Lower leg skin (tissue), 3 donors: Measurements from ENCODE around the gene DYNLRB1.

Experiments
- POLR2A ChIP-seq, 2 donors: fragments of 450-650 bp; IDR thresholded peaks; one replicate each; pipeline ENCODE4 v1.6.1; 2016 to 2017; ENCODE audit warnings: antibody characterized with exemption in 2 of 2, mild to moderate bottlenecking in 1 of 2, moderate library complexity in 1 of 2
- TF ChIP-seq, protein P1 (sequence below), 3 donors: fragments of 450-650 bp; IDR thresholded peaks; one replicate each; pipeline ENCODE4 v1.5.1; 2016; ENCODE audit warnings: antibody characterized with exemption in 3 of 3, mild to moderate bottlenecking in 3 of 3, moderate library complexity in 2 of 3

- TF ChIP-seq, protein P1, sequence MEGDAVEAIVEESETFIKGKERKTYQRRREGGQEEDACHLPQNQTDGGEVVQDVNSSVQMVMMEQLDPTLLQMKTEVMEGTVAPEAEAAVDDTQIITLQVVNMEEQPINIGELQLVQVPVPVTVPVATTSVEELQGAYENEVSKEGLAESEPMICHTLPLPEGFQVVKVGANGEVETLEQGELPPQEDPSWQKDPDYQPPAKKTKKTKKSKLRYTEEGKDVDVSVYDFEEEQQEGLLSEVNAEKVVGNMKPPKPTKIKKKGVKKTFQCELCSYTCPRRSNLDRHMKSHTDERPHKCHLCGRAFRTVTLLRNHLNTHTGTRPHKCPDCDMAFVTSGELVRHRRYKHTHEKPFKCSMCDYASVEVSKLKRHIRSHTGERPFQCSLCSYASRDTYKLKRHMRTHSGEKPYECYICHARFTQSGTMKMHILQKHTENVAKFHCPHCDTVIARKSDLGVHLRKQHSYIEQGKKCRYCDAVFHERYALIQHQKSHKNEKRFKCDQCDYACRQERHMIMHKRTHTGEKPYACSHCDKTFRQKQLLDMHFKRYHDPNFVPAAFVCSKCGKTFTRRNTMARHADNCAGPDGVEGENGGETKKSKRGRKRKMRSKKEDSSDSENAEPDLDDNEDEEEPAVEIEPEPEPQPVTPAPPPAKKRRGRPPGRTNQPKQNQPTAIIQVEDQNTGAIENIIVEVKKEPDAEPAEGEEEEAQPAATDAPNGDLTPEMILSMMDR (IDR thresholded peaks at IDR 0.05) = no peak
- TF ChIP-seq POLR2A (IDR thresholded peaks at IDR 0.05) = no peak
Observed at GRCh38 chr20:34491226-34491931, 24.8 kb upstream of the DYNLRB1 start.
